Measurements from ENCODE around the gene ATP5F1A. TPM values are rescaled to one million over a fixed set of nuclear protein-coding genes. Genes with fewer than 3 reads are reported as not detected.
"Not testable (repeated sequence)": the region's sequence is repeated elsewhere in the genome, so short reads cannot be mapped to it uniquely, and the experiment has no call there.

The ATP5F1A gene
- total RNA-seq, 1 donor from 2014 or later = 238 TPM

DNA sequence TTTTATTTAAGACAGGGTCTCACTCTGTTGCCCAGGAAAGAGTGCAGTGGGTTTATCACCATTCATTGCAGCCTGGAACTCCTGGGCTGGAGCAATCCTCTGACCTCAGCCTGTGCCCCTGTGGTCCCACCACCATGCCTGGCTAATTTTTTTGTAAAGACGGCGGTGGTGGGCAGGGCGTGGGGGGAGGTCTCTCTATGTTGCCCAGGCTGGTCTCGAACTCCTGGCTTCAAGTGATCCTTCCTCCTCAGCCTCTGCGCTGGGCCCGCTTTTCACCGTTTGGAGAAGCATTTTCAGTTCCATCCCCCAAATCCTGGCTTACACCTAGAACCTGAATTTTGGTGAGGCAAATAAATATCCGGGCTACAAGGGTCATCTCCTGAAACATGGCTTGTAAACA, 1.4 kb upstream of the ATP5F1A start:
- H3K4me3 ChIP-seq = no peak overlapping the region
- TF ChIP-seq, protein P1, sequence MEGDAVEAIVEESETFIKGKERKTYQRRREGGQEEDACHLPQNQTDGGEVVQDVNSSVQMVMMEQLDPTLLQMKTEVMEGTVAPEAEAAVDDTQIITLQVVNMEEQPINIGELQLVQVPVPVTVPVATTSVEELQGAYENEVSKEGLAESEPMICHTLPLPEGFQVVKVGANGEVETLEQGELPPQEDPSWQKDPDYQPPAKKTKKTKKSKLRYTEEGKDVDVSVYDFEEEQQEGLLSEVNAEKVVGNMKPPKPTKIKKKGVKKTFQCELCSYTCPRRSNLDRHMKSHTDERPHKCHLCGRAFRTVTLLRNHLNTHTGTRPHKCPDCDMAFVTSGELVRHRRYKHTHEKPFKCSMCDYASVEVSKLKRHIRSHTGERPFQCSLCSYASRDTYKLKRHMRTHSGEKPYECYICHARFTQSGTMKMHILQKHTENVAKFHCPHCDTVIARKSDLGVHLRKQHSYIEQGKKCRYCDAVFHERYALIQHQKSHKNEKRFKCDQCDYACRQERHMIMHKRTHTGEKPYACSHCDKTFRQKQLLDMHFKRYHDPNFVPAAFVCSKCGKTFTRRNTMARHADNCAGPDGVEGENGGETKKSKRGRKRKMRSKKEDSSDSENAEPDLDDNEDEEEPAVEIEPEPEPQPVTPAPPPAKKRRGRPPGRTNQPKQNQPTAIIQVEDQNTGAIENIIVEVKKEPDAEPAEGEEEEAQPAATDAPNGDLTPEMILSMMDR (IDR thresholded peaks at IDR 0.05) = no peak
- H3K4me1 ChIP-seq = peaks cover 32% of the 10 kb centered on the region

DNA sequence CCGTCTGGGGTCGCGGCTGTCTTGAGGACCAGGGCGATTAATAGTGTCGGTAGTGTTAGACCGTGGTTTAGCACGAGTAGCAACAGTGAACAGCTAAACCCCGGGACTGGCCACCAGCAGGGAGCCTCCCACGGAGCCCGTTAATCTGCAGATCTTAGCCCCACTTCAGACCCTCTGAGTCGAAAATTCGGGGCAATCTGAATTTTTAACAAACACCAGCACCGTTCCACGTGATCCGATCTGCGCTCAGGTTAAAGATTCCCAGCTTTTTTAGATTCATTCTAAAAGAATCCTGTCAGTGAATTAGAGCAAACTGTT, 479 bp upstream of the ATP5F1A start:
- Histone ChIP-seq H3K27ac (peak overlapping the region; percentile 89), H3K9me3 (no peaks in the 10 kb centered on the region), H3K36me3 (peaks cover 18% of the 10 kb centered on the region), H3K4me1 (peaks cover 32% of the 10 kb centered on the region), H3K27me3 (ENCODE audit: low read depth) (no peaks in the 10 kb centered on the region), H3K4me3 (peak overlapping the region; percentile 67)
- ATAC-seq = no peak
- no peak for DNase-seq
- TF ChIP-seq, protein P1 (IDR thresholded peaks at IDR 0.05) = no peak
- intact Hi-C loops (cut with DNase I) = no loop called here

More for the DNA sequence above, 1.4 kb upstream of the ATP5F1A start:
- ATAC-seq (no peak), DNase-seq (no peak)
- Histone ChIP-seq H3K9me3 (no peaks in the 10 kb centered on the region), H3K36me3 (peaks cover 9% of the 10 kb centered on the region), H3K27me3 (ENCODE audit: low read depth) (no peaks in the 10 kb centered on the region), H3K27ac (no peak overlapping the region)
- intact Hi-C loops (cut with DNase I) = no loop called here

DNA sequence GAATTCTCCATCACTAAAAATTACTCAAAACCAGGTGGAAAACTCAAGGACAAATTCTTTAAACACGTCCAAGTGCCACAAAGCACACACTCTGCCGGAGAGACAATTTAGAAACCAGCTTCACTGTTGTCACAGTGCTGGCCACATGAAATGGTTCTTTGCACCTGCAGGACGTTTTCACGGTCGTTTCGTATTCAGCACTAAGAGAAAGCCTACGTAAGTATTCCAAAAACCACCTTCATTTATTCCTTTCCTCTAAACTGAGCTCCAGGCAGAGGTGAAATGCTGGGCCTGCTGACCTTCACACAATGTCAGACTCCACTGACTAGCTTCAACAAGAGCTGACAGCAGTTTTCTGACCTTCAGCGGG, 680 bp downstream of the ATP5F1A start:
- Histone ChIP-seq H3K36me3 (peaks cover 29% of the 10 kb centered on the region), H3K9me3 (no peaks in the 10 kb centered on the region), H3K27ac (peak overlapping the region; percentile 89), H3K27me3 (ENCODE audit: low read depth) (no peaks in the 10 kb centered on the region), H3K4me3 (peak overlapping the region; percentile 67), H3K4me1 (peaks cover 32% of the 10 kb centered on the region)
- intact Hi-C loops (cut with DNase I) = no loop called here
- TF ChIP-seq, protein P1 (IDR thresholded peaks at IDR 0.05) = no peak
- ATAC-seq (peak; percentile 37 to 42), DNase-seq (no peak)

- H3K4me3 ChIP-seq = peak overlapping the region; percentile 67
- no peaks in the 10 kb centered on the region for H3K9me3 ChIP-seq
- peaks cover 32% of the 10 kb centered on the region for H3K4me1 ChIP-seq
- H3K36me3 ChIP-seq = peaks cover 36% of the 10 kb centered on the region
- H3K27me3 ChIP-seq (ENCODE audit: low read depth) = no peaks in the 10 kb centered on the region
- TF ChIP-seq, protein P1 (IDR thresholded peaks at IDR 0.05) = no peak
- intact Hi-C loops (cut with DNase I) = no loop called here
- H3K27ac ChIP-seq = peak overlapping the region; percentile 89
- DNase-seq = no peak
- ATAC-seq = no peak
Measured at GRCh38 chr18:46096651-46097300, 1.3 kb downstream of the ATP5F1A start.

GRCh38 chr18:46095532-46095931, 2.6 kb downstream of the ATP5F1A start:
- TF ChIP-seq, protein P1 (IDR thresholded peaks at IDR 0.05) = no peak
- Histone ChIP-seq H3K9me3 (no peaks in the 10 kb centered on the region), H3K27me3 (ENCODE audit: low read depth) (no peaks in the 10 kb centered on the region), H3K36me3 (peaks cover 48% of the 10 kb centered on the region), H3K27ac (no peak overlapping the region), H3K4me1 (peaks cover 32% of the 10 kb centered on the region), H3K4me3 (no peak overlapping the region)
- no peak for ATAC-seq
- no peak for DNase-seq
- intact Hi-C loops (cut with DNase I) = no loop called here

GRCh38 chr18:46088501-46088900, 9.6 kb downstream of the ATP5F1A start:
- H3K4me3 ChIP-seq; ATAC-seq; H3K27ac ChIP-seq; intact Hi-C loops (cut with DNase I); H3K27me3 ChIP-seq (ENCODE audit: low read depth); H3K4me1 ChIP-seq; DNase-seq; H3K9me3 ChIP-seq: not testable (repeated sequence)
- H3K36me3 ChIP-seq = peaks cover 100% of the 10 kb centered on the region

Measured in lower lobe of right lung (tissue), 2 donors.